NCI-H2081 (cell line): ENCODE measurements around the gene CYCS.
"Not testable (repeated sequence)": the region's sequence is repeated elsewhere in the genome, so short reads cannot be mapped to it uniquely, and the experiment has no call there.

Experiments
- DNase-seq, 2 experiments: peaks; one replicate each; lab custom pipeline; 2025; lab: John Stamatoyannopoulos, UW

Gene CYCS

GRCh38 chr7:25118048-25118753, 6.9 kb downstream of the CYCS start:
- no peak for DNase-seq

GRCh38 chr7:25117226-25118047, 7.6 kb downstream of the CYCS start:
- no peak for DNase-seq

- DNase-seq: no peak
These were observed 8.4 kb downstream of the CYCS start for GRCh38 chr7:25116621-25117020.

DNA sequence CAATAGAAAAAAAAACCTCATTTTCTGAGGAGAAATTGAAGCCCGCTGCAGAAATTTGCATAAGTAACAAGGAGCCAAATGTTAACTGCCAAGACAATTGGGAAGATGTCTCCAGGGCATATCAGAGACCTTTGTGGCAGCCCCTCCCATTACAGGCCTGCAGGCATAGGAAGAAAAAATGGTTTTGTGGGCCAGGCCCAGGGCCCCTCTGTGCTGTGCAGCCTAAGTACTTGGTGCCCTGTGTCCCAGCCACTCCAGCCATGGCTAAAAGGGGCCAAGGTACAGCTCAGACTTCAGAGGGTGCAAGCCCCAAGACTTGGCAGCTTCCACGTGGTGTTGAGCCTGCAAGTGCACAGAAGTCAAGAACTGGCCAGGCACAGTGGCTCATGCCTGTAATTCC, 14.5 kb downstream of the CYCS start:
- not testable (repeated sequence) for DNase-seq

DNA sequence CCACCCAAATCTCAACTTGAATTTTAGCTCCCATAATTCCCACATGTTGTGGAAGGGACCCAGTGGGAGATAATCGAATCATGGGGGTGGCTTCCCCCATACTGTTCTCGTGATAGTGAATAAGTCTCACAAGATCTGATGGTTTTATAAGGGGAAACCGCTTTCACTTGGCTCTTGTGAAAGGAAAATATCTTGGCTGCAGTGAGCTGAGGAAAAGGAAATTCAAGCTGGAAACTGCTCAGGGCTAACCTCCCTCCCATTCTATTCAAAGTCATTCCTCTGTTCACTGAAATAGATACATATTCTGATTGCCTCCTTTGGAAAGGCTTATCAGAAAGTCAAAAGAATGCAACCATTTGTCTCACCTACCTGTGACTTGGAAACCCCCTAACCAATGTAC, 15.8 kb downstream of the CYCS start:
- no peak for DNase-seq

GRCh38 chr7:25105911-25106310, 19.1 kb downstream of the CYCS start:
- no peak for DNase-seq

DNA sequence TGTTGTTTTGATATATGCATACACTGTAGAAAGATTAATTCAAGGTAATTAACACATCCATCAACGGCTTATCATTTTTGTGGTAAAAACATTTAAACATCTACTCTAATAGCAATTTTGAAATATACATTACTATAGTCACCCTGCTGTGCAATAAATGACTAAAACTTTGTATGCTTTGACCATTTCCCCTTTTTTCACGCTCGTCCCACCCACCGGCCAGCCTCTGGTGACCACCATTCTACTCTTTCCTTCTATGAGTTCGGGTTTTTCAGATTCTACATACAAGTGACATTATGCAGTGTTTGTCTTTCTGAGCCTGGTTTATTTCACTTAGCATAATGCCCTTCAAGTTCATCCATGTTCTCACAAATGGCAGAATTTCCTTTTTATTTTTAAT, 21.3 kb downstream of the CYCS start:
- no peak for DNase-seq

- no peak for DNase-seq
These were observed 23.2 kb downstream of the CYCS start for GRCh38 chr7:25101817-25102216.

- peak; percentile 75 to 81 for DNase-seq
These were observed 26.7 kb downstream of the CYCS start for GRCh38 chr7:25098096-25099046.

DNA sequence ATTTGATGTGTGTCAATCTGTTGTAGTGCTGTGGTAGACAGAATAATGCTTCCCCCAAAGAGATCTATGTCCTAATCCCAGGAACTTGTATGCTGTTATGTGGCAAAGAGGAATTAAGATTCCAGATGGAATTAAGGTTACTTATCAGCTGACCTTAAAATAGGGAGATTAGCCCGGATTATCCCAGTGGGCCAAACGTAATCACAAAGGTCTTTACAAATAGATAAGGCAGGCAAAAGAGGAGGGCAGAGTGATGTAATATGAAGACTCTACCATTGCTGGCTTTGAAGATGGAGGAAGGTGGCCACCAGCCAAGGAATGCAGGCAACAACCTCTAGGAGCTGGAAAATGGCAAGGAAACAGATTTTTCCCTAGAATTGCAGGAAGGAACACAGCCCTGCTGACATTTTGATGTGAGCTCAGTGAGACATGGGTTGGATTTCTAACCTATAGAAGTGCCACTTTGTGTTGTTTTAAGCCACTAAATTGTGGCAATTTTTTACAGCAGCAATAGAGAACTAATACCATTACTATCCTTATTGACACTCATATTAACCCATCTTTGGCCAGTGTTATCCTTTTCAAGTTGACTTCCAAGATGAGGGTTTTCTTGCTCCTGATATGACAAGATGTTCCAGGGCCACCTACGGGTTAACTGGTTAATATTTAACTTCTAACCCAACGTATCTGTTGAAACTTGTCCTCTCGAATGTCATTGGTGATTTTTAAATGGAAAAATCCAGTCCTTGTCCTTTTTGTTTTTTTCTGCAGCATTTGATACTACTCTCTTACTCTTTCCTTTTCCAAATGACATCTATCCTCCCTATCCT, 29.3 kb downstream of the CYCS start:
- no peak for DNase-seq

DNA sequence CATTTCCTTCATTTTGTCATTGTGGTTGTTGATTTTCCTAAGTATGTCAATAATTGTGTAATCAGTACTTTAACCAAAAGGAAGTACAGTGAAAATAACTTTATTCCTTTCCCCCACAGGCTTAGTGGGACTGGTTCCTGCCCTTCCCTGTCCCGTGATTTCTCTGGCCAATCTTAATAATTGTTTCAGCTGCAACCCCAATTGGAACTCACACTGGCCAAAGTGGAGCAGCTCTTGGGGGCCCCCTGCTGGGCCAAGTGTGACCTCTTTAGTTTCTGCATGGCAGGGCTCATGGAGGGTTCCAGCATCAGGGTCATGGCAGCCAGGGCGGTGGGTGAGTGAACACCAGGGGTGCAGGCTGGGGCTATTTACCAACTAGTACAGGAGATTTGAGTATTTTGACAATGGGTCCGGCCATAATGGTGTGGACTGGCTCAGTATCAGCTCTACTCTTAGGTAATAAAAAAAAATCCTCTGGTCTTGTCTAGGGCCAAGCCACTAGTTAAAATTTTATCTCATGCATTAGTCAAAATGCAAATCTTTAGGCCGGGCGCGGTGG, 31.7 kb downstream of the CYCS start:
- peak; percentile 73 to 76 for DNase-seq

- no peak for DNase-seq
These were observed 33.3 kb downstream of the CYCS start for GRCh38 chr7:25091779-25092178.

- no peak for DNase-seq
These were observed 33.9 kb downstream of the CYCS start for GRCh38 chr7:25091176-25091575.

- no peak for DNase-seq
These were observed 34.7 kb downstream of the CYCS start for GRCh38 chr7:25090374-25090773.

GRCh38 chr7:25087855-25088254, 37.2 kb downstream of the CYCS start:
- no peak for DNase-seq

DNA sequence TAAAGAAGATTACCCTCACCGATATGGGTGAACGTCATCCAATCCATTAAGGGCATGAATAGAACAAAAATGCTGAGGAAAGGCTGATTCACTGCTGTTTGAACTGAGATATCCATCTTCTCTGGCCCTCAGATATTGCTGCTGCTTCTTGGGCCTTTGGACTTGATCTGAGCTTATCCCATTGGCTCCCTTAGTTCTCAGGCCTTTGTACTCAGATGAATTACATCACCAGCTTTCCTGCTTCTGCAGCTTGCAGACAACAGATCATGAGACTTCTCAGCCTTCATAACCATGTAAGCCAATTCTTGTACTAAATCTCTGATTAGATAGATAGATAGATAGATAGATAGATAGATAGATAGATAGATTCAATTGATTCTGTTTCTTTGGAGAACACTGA, 40.2 kb downstream of the CYCS start:
- DNase-seq: no peak

DNA sequence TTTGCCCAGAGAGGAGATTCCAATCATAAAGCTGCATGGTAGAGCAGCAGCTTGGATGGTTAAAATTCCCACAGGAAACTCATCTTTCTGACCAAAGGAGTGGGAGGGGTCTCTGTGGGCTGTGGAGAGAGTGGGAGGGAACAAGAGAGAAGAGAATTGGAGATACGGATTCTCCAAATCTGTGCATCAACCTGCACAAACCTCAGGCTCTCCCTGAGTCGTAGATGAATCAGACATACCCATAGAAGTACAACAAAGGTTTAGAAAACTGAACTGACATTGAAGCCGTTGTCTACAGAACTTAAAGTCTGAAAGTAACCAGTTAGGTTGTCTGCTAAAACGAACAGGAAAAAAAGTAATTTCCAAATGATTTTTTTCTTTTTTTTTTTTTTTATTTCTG, 41.9 kb downstream of the CYCS start:
- no peak for DNase-seq

DNA sequence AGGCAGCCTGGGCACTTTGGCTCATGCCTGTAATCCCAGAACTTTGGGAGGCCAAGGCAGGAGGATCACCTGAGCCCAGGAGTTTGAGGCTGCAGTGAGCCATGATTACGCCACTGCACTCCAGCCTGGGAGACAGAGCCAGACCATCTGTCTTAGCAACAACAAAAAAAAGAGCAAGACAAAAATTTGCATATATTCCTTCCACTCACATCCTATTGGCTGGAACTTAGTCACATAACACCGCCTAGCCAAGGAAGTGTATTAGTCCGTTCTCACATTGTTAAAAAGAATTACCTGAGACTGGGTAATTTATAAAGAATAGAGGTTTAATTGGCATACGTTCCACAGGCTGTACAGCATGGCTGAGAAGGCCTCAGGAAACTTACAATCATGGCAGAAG, 43.0 kb downstream of the CYCS start:
- DNase-seq: not testable (repeated sequence)

GRCh38 chr7:25077096-25077495, 48.0 kb downstream of the CYCS start:
- DNase-seq: no peak

DNA sequence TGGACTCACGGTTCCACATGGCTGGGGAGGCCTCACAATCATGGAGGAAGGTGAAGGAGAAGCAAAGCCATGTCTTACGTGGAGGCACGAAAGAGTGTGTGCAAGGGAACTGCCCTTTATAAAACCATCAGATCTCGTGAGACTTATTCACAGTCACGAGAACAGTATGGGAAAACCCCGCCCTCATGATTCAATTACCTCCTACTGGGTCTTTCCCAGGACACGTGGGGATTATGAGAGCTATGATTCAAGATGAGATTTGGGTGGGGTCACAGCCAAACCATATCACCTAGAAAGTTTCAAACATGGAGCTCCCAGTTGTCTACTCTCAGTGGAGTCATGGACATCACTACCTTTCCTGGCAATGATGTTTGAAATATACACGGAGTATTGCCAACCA, 49.6 kb downstream of the CYCS start:
- no peak for DNase-seq

DNA sequence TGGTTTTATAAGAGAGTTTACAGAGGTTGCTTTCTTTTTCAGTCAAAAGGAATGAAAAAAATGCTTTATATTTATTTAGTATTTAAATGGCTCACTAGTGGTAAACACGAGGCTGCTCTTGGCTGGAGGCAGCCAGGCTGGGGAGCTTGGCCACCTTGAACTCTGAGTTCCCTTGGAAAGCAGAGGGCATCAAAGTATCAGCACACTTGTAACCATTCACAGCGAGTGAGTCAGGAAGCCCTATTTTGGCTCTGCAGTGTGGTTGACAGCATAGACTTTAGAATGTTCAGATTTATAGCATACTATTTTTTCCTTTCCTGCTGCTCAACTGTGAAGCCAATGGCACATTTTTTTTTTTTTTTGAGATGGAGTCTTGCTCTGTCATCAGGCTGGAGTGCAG, 51.6 kb downstream of the CYCS start:
- DNase-seq: no peak
